Fibroblast of peridontal ligament (primary cell): ENCODE measurements around the gene TMEM43.
"Not testable (repeated sequence)": the region's sequence is repeated elsewhere in the genome, so short reads cannot be mapped to it uniquely, and the experiment has no call there.

Source experiments
- DNase-seq: peaks from one replicate; pipeline ENCODE4 v3.0.0-alpha.2; 2010; ENCODE audit errors: extremely low read depth

The TMEM43 gene

GRCh38 chr3:14124615-14125192, at the start of gene TMEM43, which contains the start of gene CHCHD4:
TMEM43 (plus strand) TSS chr3:14125052; CDS start chr3:14125194, 142 bp downstream.
CHCHD4 (minus strand) TSS chr3:14124870; CDS start chr3:14124676, 194 bp downstream.
- peak; percentile 99 for DNase-seq

GRCh38 chr3:14075233-14075632, 49.6 kb upstream of the TMEM43 start:
- not testable (repeated sequence) for DNase-seq

- DNase-seq, result no peak
Observed at GRCh38 chr3:14077310-14077709, 47.5 kb upstream of the TMEM43 start.

GRCh38 chr3:14082108-14082657, 42.7 kb upstream of the TMEM43 start:
- DNase-seq, result no peak

- DNase-seq, result not testable (repeated sequence)
Observed at GRCh38 chr3:14087461-14087860, 37.4 kb upstream of the TMEM43 start.

GRCh38 chr3:14091959-14092358, 32.9 kb upstream of the TMEM43 start:
- not testable (repeated sequence) for DNase-seq

GRCh38 chr3:14092464-14092863, 32.4 kb upstream of the TMEM43 start:
- DNase-seq, result no peak

- DNase-seq, result no peak
Observed at GRCh38 chr3:14093831-14094230, 31.0 kb upstream of the TMEM43 start.

GRCh38 chr3:14096742-14097141, 28.1 kb upstream of the TMEM43 start:
- no peak for DNase-seq

- no peak for DNase-seq
Observed at GRCh38 chr3:14097616-14098391, 27.0 kb upstream of the TMEM43 start.

GRCh38 chr3:14109821-14110220, 15.0 kb upstream of the TMEM43 start:
- not testable (repeated sequence) for DNase-seq

GRCh38 chr3:14110699-14111098, 14.2 kb upstream of the TMEM43 start:
- no peak for DNase-seq

GRCh38 chr3:14113965-14114635, 10.8 kb upstream of the TMEM43 start:
- no peak for DNase-seq

- DNase-seq, result no peak
Observed at GRCh38 chr3:14117468-14118399, 7.1 kb upstream of the TMEM43 start.

GRCh38 chr3:14118400-14119381, 6.2 kb upstream of the TMEM43 start:
- DNase-seq, result peak; percentile 30

- no peak for DNase-seq
Observed at GRCh38 chr3:14119651-14120050, 5.2 kb upstream of the TMEM43 start.

GRCh38 chr3:14120111-14120920, 4.5 kb upstream of the TMEM43 start:
- no peak for DNase-seq

- not testable (repeated sequence) for DNase-seq
Observed at GRCh38 chr3:14120921-14121448, 3.9 kb upstream of the TMEM43 start.

- DNase-seq, result no peak
Observed at GRCh38 chr3:14121859-14122258, 3.0 kb upstream of the TMEM43 start.
